HCT116 (cell line): ENCODE measurements around the gene THADA. TPM values are rescaled to one million over a fixed set of nuclear protein-coding genes. Genes with fewer than 3 reads are reported as not detected.
A peak's percentile ranks its signal among the peaks of the same experiment; 100 is the strongest.

ENCODE experiments used
- ATAC-seq: fragments of 200-7000 bp; cut with Tn5 transposase; 2 replicates; pipeline ENCODE4 v1.9.1; 2020; ENCODE audit warnings: mild to moderate bottlenecking, moderate library complexity
- BruUV-seq: library from RNA; stranded (reverse); fragments of 400-500 nt; replicated peaks from 2 replicates; lab custom pipeline; 2021; lab: Mats Ljungman, UMichigan
- CTCF ChIA-PET: fragments of 300-600 bp; sonication (Branson Sonifier 250); formaldehyde crosslinking; loops from one replicate; lab custom pipeline; 2021; ENCODE audit warnings: antibody characterized with exemption; lab: Charles Lee
- POLR2A ChIA-PET: fragments of 300-600, 350-600 bp; sonication (Branson Sonifier 250); formaldehyde crosslinking; loops from one replicate; lab custom pipeline; 2021; ENCODE audit warnings: antibody characterized with exemption; lab: Charles Lee
- RAD21 ChIA-PET, 2 experiments: fragments of 300-600 bp; sonication (Branson Sonifier 250); formaldehyde crosslinking; loops; one replicate each; lab custom pipeline; 2023; ENCODE audit warnings: low total read pairs in 2 of 2; ENCODE audit not compliant: uncharacterized antibody in 2 of 2, unreplicated experiment in 2 of 2, low non-redundant PET in 1 of 2; lab: Charles Lee
- DNase-seq: peaks from one replicate; pipeline ENCODE4 v3.0.0-alpha.2; 2010; ENCODE audit warnings: low read depth, low spot score
- H2AFZ ChIP-seq: fragments of 200-600 bp; shearing (Covaris generic), sonication (generic); 2 replicates; pipeline ENCODE4 v1.6.1; 2017; ENCODE audit warnings: low read depth, mixed run types, mixed read lengths, antibody characterized with exemption, low read length; ENCODE audit not compliant: poor library complexity, severe bottlenecking
- H3K27ac ChIP-seq: 2 replicates; pipeline ENCODE4 v1.5.1; 2012; ENCODE audit warnings: low read depth, low read length
- H3K27me3 ChIP-seq: fragments of 200-600 bp; sonication (generic); 2 replicates; pipeline ENCODE4 v1.6.1; 2016; ENCODE audit warnings: mixed run types, low read length, mixed read lengths; ENCODE audit not compliant: insufficient read depth
- H3K36me3 ChIP-seq, 2 experiments: fragments of 200-500 bp in 1 of 2; fragments of 200-600 bp in 1 of 2; sonication (Bioruptor generic) in 1 of 2; sonication (generic) in 1 of 2; 2 replicates each; pipeline versions ENCODE4 v1.5.1 to v1.6.1; 2014 to 2016; ENCODE audit warnings: low read length in 2 of 2, inconsistent platforms in 1 of 2, mixed read lengths in 1 of 2, mixed run types in 1 of 2; ENCODE audit not compliant: insufficient read depth in 2 of 2, control insufficient read depth in 1 of 2
- H3K4me1 ChIP-seq, 2 experiments: fragments of 200-600 bp in 1 of 2; sonication (generic) in 1 of 2; 2 replicates each; pipeline versions ENCODE4 v1.5.1 to v1.6.1; 2012 to 2017; ENCODE audit warnings: low read length in 2 of 2, inconsistent platforms in 1 of 2, mild to moderate bottlenecking in 1 of 2, mixed read lengths in 1 of 2, mixed run types in 1 of 2, moderate library complexity in 1 of 2; ENCODE audit not compliant: insufficient read depth in 2 of 2, control insufficient read depth in 1 of 2
- H3K4me2 ChIP-seq: fragments of 200-600 bp; sonication (generic); 2 replicates; pipeline ENCODE4 v1.6.1; 2017; ENCODE audit warnings: mixed run types, low read length, mixed read lengths
- H3K4me3 ChIP-seq, 2 experiments: fragments of 200-600 bp in 1 of 2; sonication (generic) in 1 of 2; replicated peaks in 1 of 2; 2 replicates each; pipeline ENCODE4 v1.5.1; 2011 to 2016; ENCODE audit warnings: low read length in 2 of 2, control low read depth in 1 of 2, low read depth in 1 of 2, mild to moderate bottlenecking in 1 of 2, mixed read lengths in 1 of 2, mixed run types in 1 of 2
- H3K79me2 ChIP-seq: fragments of 200-600 bp; sonication (generic); 2 replicates; pipeline ENCODE4 v1.6.1; 2017; ENCODE audit warnings: mild to moderate bottlenecking, mixed run types, low read length, moderate library complexity, mixed read lengths; ENCODE audit not compliant: insufficient read depth
- H3K9ac ChIP-seq: fragments of 200-600 bp; sonication (generic); 2 replicates; pipeline ENCODE4 v1.6.1; 2016; ENCODE audit warnings: low read length, mixed read lengths
- H3K9me2 ChIP-seq: fragments of 200-600 bp; sonication (generic), shearing (Covaris generic); 2 replicates; pipeline ENCODE4 v1.6.1; 2017; ENCODE audit warnings: mixed run types, mild to moderate bottlenecking, moderate library complexity; ENCODE audit not compliant: insufficient read depth
- H3K9me3 ChIP-seq, 2 experiments: fragments of 200-500 bp in 1 of 2; fragments of 200-600 bp in 1 of 2; sonication (Bioruptor generic) in 1 of 2; sonication (generic) in 1 of 2; 2 replicates each; pipeline ENCODE4 v1.6.1; 2014 to 2017; ENCODE audit warnings: low read length in 2 of 2, mixed read lengths in 2 of 2, inconsistent platforms in 1 of 2, low read depth in 1 of 2, mild to moderate bottlenecking in 1 of 2, mixed run types in 1 of 2, moderate library complexity in 1 of 2; ENCODE audit not compliant: control insufficient read depth in 1 of 2, insufficient read depth in 1 of 2
- H4K20me1 ChIP-seq: fragments of 200-600 bp; sonication (generic), shearing (Covaris generic); 2 replicates; pipeline ENCODE4 v1.6.1; 2017; ENCODE audit warnings: mixed run types, mild to moderate bottlenecking, moderate library complexity; ENCODE audit not compliant: insufficient read depth
- CBX3 ChIP-seq: IDR thresholded peaks from 2 replicates; pipeline ENCODE4 v1.6.1; 2012; ENCODE audit warnings: low read depth
- CEBPB ChIP-seq: IDR thresholded peaks from 2 replicates; pipeline ENCODE4 v1.6.1; 2012; ENCODE audit warnings: low read depth
- CTCF ChIP-seq, 3 experiments: fragments of 200-600 bp in 1 of 3; sonication (generic) in 1 of 3; IDR thresholded peaks in 2 of 3; conservative IDR thresholded peaks in 1 of 3; 2 replicates each; pipeline ENCODE4 v1.5.1; 2012 to 2017; ENCODE audit warnings: low read depth in 2 of 3, low read length in 2 of 3, antibody characterized with exemption in 1 of 3, borderline replicate concordance in 1 of 3, control low read depth in 1 of 3, mild to moderate bottlenecking in 1 of 3, mixed read lengths in 1 of 3, mixed run types in 1 of 3, moderate library complexity in 1 of 3; ENCODE audit not compliant: insufficient read depth in 1 of 3
- EGR1 ChIP-seq: IDR thresholded peaks from 2 replicates; pipeline ENCODE4 v1.6.1; 2012; ENCODE audit warnings: low read depth
- ELF1 ChIP-seq: IDR thresholded peaks from 2 replicates; pipeline ENCODE4 v1.6.1; 2012; ENCODE audit warnings: low read depth, borderline replicate concordance
- EZH2 ChIP-seq: fragments of 200-600 bp; sonication (generic); IDR thresholded peaks from 2 replicates; pipeline ENCODE4 v1.6.1; 2017; ENCODE audit warnings: antibody characterized with exemption, mixed run types
- FOSL1 ChIP-seq: IDR thresholded peaks from 2 replicates; pipeline ENCODE4 v1.6.1; 2012; ENCODE audit warnings: low read depth
- JUND ChIP-seq: IDR thresholded peaks from 2 replicates; pipeline ENCODE4 v1.6.1; 2012
- POLR2AphosphoS5 ChIP-seq: IDR thresholded peaks from 2 replicates; pipeline ENCODE4 v1.6.1; 2011; ENCODE audit warnings: mild to moderate bottlenecking, low read depth, low read length, moderate library complexity
- SIN3A ChIP-seq: IDR thresholded peaks from 2 replicates; pipeline ENCODE4 v1.6.1; 2012; ENCODE audit warnings: low read depth
- SP1 ChIP-seq: IDR thresholded peaks from 2 replicates; pipeline ENCODE4 v1.6.1; 2012; ENCODE audit warnings: low read depth
- YY1 ChIP-seq: IDR thresholded peaks from 2 replicates; pipeline ENCODE4 v1.6.1; 2011; ENCODE audit warnings: low read length, low read depth, moderate library complexity, mild to moderate bottlenecking; ENCODE audit not compliant: insufficient replicate concordance; ENCODE audit errors: extremely low read depth
- ZFX ChIP-seq: fragments of 450-650 bp; IDR thresholded peaks from 2 replicates; pipeline ENCODE4 v1.6.1; 2017
- ZNF274 ChIP-seq: fragments of 200-500 bp; sonication (Bioruptor generic); IDR thresholded peaks from 2 replicates; pipeline ENCODE4 v1.6.1; 2014; ENCODE audit warnings: mild to moderate bottlenecking, low read depth, low read length, inconsistent platforms
- intact Hi-C: fragments of 100-400 bp; cut with micrococcal nuclease; formaldehyde crosslinking; loops from 2 replicates; pipeline ENCODE4 v1.10.0; 2022
- total RNA-seq: library from RNA; stranded (reverse); gene quantifications from one replicate; pipeline ENCODE4 v1.2.1, GENCODE V29; 2021; ENCODE audit not compliant: unreplicated experiment
- TF ChIP-seq, protein P1 (sequence below): IDR thresholded peaks from 2 replicates; pipeline ENCODE4 v1.6.1; 2012
- TF ChIP-seq, protein P2 (sequence below): IDR thresholded peaks from 2 replicates; pipeline ENCODE4 v1.6.1; 2011; ENCODE audit warnings: mild to moderate bottlenecking, low read length, moderate library complexity; ENCODE audit not compliant: insufficient replicate concordance; ENCODE audit errors: extremely low read depth
- TF ChIP-seq, protein P3 (sequence below): IDR thresholded peaks from 2 replicates; pipeline ENCODE4 v1.6.1; 2012
- TF ChIP-seq, protein P4 (sequence below): IDR thresholded peaks from 2 replicates; pipeline ENCODE4 v1.6.1; 2012; ENCODE audit warnings: low read depth

Gene THADA
- total RNA-seq, 1 experiment from 2014 or later: 30.7 TPM

DNA sequence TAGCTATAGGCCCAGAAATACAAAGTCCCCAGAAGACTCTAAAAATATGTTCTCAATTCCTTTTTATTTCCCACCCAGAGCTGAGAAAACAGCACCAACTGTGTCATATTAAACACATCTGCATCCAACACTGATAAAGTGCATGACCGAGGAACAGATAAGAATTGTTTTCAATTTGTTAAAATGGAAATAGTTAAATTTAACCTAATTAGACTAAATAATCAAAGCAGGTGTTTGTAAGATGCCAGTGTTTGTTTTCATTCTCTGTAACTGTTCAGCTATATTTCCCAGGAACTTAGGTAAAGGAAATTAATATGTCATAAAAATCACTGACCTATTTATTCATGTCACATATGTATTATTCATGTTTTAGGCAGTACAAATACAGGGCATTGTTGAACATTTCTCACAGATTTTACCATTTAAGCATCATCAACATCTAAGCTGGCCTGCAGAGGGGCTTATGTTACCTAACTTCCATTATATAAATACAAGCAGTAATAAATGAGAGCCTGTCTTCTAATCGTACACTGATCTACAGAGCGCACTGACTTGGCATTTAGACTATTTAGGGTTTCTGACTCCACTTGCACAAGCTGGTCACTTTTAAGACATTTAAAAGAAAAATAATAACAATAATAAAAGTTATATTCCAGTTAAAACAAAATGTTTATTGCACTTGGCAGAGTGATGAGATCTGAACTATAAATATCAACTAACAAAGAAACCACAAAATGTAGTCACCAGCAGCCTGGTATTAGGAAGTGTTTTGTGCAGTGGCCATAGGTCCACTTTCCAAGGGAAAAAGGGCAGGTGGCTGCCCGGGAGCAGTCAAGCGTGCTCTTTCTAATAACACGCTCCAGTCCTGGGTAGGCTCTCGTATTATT lies 282.8 kb downstream of the THADA start:
- DNase-seq: no peak
- no peak for TF ChIP-seq CBX3
- TF ChIP-seq ZNF274: no peak
- TF ChIP-seq SP1: peak; percentile 40; the same call in 1 of the 2 replicates
- TF ChIP-seq ZFX: no peak
- no peak for TF ChIP-seq CTCF (IDR thresholded peaks at IDR 0.05 in 2 of 3, conservative IDR thresholded peaks at IDR 0.05 in 1 of 3; ENCODE audit: borderline replicate concordance in 1 of 3, insufficient read depth in 1 of 3, low read depth in 2 of 3, low read length in 2 of 3)
- no peak for TF ChIP-seq POLR2AphosphoS5
- TF ChIP-seq, protein P1, sequence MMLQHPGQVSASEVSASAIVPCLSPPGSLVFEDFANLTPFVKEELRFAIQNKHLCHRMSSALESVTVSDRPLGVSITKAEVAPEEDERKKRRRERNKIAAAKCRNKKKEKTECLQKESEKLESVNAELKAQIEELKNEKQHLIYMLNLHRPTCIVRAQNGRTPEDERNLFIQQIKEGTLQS: no peak
- TF ChIP-seq FOSL1: 0 out of 2 replicates have a peak, but pooled peaks have one; percentile 25
- no peak for TF ChIP-seq EGR1
- TF ChIP-seq JUND: peak; percentile 47; the same call in 1 of the 2 replicates
- TF ChIP-seq SIN3A: no peak
- TF ChIP-seq, protein P2, sequence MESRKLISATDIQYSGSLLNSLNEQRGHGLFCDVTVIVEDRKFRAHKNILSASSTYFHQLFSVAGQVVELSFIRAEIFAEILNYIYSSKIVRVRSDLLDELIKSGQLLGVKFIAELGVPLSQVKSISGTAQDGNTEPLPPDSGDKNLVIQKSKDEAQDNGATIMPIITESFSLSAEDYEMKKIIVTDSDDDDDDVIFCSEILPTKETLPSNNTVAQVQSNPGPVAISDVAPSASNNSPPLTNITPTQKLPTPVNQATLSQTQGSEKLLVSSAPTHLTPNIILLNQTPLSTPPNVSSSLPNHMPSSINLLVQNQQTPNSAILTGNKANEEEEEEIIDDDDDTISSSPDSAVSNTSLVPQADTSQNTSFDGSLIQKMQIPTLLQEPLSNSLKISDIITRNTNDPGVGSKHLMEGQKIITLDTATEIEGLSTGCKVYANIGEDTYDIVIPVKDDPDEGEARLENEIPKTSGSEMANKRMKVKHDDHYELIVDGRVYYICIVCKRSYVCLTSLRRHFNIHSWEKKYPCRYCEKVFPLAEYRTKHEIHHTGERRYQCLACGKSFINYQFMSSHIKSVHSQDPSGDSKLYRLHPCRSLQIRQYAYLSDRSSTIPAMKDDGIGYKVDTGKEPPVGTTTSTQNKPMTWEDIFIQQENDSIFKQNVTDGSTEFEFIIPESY: no peak
- no peak for TF ChIP-seq YY1
- TF ChIP-seq, protein P3, sequence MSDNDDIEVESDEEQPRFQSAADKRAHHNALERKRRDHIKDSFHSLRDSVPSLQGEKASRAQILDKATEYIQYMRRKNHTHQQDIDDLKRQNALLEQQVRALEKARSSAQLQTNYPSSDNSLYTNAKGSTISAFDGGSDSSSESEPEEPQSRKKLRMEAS: no peak
- peak; percentile 42; the same call in 1 of the 2 replicates for TF ChIP-seq CEBPB
- TF ChIP-seq, protein P4, sequence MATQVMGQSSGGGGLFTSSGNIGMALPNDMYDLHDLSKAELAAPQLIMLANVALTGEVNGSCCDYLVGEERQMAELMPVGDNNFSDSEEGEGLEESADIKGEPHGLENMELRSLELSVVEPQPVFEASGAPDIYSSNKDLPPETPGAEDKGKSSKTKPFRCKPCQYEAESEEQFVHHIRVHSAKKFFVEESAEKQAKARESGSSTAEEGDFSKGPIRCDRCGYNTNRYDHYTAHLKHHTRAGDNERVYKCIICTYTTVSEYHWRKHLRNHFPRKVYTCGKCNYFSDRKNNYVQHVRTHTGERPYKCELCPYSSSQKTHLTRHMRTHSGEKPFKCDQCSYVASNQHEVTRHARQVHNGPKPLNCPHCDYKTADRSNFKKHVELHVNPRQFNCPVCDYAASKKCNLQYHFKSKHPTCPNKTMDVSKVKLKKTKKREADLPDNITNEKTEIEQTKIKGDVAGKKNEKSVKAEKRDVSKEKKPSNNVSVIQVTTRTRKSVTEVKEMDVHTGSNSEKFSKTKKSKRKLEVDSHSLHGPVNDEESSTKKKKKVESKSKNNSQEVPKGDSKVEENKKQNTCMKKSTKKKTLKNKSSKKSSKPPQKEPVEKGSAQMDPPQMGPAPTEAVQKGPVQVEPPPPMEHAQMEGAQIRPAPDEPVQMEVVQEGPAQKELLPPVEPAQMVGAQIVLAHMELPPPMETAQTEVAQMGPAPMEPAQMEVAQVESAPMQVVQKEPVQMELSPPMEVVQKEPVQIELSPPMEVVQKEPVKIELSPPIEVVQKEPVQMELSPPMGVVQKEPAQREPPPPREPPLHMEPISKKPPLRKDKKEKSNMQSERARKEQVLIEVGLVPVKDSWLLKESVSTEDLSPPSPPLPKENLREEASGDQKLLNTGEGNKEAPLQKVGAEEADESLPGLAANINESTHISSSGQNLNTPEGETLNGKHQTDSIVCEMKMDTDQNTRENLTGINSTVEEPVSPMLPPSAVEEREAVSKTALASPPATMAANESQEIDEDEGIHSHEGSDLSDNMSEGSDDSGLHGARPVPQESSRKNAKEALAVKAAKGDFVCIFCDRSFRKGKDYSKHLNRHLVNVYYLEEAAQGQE: no peak
- TF ChIP-seq EZH2: no peak
- TF ChIP-seq ELF1: 0 out of 2 replicates have a peak, but pooled peaks have one; percentile 14

More for the DNA sequence above, 282.8 kb downstream of the THADA start:
- peak; percentile 49; the same call in 1 of the 2 replicates for ATAC-seq
- Histone ChIP-seq H3K9me2 (no peaks in the 10 kb centered on the region), H3K4me2 (peak overlapping the region; percentile 6; the same call in 1 of the 2 replicates), H3K4me3 (no peak overlapping the region), H3K36me3 (no peaks in the 10 kb centered on the region), H3K9ac (no peak overlapping the region), H2AFZ (no peak overlapping the region), H3K27me3 (no peaks in the 10 kb centered on the region), H3K79me2 (no peaks in the 10 kb centered on the region), H3K27ac (peak overlapping the region; percentile 60), H3K4me1 (peaks cover 11 to 46% of the 10 kb centered on the region in 2 experiments), H4K20me1 (no peaks in the 10 kb centered on the region), H3K9me3 (no peaks in the 10 kb centered on the region)
- no TSS peak for BruUV-seq
- POLR2A ChIA-PET: no interaction called here
- CTCF ChIA-PET: interaction anchor here (0.9 kb wide), 1 partner anchor 172 kb away, joined by 4 read pairs; no protein-coding TSS in a partner anchor
- intact Hi-C loops: no loop called here
- RAD21 ChIA-PET: no interaction called here
